Measurements from ENCODE around the gene PPIL1. TPM values are rescaled to one million over a fixed set of nuclear protein-coding genes. Genes with fewer than 3 reads are reported as not detected.

PPIL1 gene
- total and polyA plus RNA-seq, 10 of the 15 experiments (the other 5 are each of a cell fraction or from before 2014, with no cell fraction given) = 39.5 to 95.8 (median 70.5) TPM

DNA sequence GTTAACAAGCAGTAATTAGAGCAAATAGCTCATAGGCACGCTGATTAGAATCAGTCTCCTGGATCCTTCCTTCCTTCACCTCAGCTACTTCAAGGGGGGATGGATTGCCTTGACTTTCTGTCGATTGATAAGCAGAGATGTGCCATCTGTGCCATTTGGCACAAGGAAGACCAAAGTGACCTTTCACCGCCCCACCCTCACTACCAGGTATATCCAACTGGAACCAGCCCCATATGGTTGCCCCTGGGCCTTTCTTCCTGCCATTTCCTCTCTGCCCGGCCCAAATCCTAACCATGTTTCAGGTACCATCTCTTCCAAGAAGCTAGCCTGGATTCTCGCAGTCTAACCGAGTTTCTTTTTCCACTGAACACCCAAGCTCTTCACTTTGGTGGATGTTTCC, 26.6 kb downstream of the PPIL1 start:
- Histone ChIP-seq H3K27ac (ENCODE audit: control insufficient read depth, insufficient read depth) (no peak overlapping the region), H2AFZ (ENCODE audit: control insufficient read depth, low read depth, low read length) (no peak overlapping the region), H3K27me3 (replicated peaks in 1 of 2; ENCODE audit: control insufficient read depth in 2 of 2, insufficient read depth in 2 of 2, low read length in 1 of 2) (no peaks in the 10 kb centered on the region), H3K9me3 (replicated peaks; ENCODE audit: control insufficient read depth, insufficient read depth, low read length) (no peaks in the 10 kb centered on the region; the same call in 2 of the 3 replicates), H3K9ac (ENCODE audit: control insufficient read depth, insufficient read depth, low read length) (no peak overlapping the region), H3K4me1 (ENCODE audit: control insufficient read depth, insufficient read depth, low read length) (no peaks in the 10 kb centered on the region), H3K4me2 (ENCODE audit: control insufficient read depth, insufficient read depth) (no peak overlapping the region), H3K79me2 (ENCODE audit: control insufficient read depth, insufficient read depth, low read length) (no peaks in the 10 kb centered on the region), H3K36me3 (ENCODE audit: control insufficient read depth in 2 of 2, insufficient read depth in 2 of 2, low read length in 1 of 2) (no peaks in the 10 kb centered on the region; a peak in 1 of 4 replicates), H3K4me3 (no peak overlapping the region), H4K20me1 (ENCODE audit: control insufficient read depth, insufficient read depth) (no peaks in the 10 kb centered on the region)
- CTCF ChIA-PET = interaction anchor here (1.4 to 1.6 kb wide), 2 partner anchors 65 to 82 kb away, joined by 5 to 9 read pairs; no protein-coding TSS in a partner anchor
- in situ Hi-C loops (cut with MboI) (no loop called here), intact Hi-C loops (cut with micrococcal nuclease; ENCODE audit: unreplicated experiment) (no loop called here)
- 91% methylated on average over 6 of the region's 6 CpGs for WGBS (ENCODE audit: insufficient coverage, insufficient replicate concordance, low lambda C conversion rate, missing lambda C conversion rate)
- POLR2A ChIA-PET = no interaction called here
- no peak for ATAC-seq
- DNase-seq (ENCODE audit: low read depth, low spot score) = no peak
- TF ChIP-seq ZNF622 (IDR thresholded peaks at IDR 0.05) (no peak), RCOR1 (conservative IDR thresholded peaks at IDR 0.05; ENCODE audit: low read depth, low read length) (no peak), MEF2A (IDR thresholded peaks at IDR 0.05; ENCODE audit: insufficient read depth, low read depth, low read length) (no peak), YBX1 (IDR thresholded peaks at IDR 0.05) (no peak), RUNX3 (IDR thresholded peaks at IDR 0.05; ENCODE audit: low read length) (no peak), BRCA1 (IDR thresholded peaks at IDR 0.05; ENCODE audit: low read depth, low read length) (no peak), NFXL1 (IDR thresholded peaks at IDR 0.05; ENCODE audit: borderline replicate concordance) (no peak), ZZZ3 (IDR thresholded peaks at IDR 0.05; ENCODE audit: control insufficient read depth, insufficient read length, low read depth) (no peak), IKZF1 (conservative IDR thresholded peaks at IDR 0.05) (no peak), SMAD1 (IDR thresholded peaks at IDR 0.05; ENCODE audit: low read depth, partially characterized antibody) (no peak)
- TF ChIP-seq, protein P1, sequence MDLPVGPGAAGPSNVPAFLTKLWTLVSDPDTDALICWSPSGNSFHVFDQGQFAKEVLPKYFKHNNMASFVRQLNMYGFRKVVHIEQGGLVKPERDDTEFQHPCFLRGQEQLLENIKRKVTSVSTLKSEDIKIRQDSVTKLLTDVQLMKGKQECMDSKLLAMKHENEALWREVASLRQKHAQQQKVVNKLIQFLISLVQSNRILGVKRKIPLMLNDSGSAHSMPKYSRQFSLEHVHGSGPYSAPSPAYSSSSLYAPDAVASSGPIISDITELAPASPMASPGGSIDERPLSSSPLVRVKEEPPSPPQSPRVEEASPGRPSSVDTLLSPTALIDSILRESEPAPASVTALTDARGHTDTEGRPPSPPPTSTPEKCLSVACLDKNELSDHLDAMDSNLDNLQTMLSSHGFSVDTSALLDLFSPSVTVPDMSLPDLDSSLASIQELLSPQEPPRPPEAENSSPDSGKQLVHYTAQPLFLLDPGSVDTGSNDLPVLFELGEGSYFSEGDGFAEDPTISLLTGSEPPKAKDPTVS (IDR thresholded peaks at IDR 0.05; ENCODE audit: low read depth, low read length) = no peak
- TF ChIP-seq, protein P2, sequence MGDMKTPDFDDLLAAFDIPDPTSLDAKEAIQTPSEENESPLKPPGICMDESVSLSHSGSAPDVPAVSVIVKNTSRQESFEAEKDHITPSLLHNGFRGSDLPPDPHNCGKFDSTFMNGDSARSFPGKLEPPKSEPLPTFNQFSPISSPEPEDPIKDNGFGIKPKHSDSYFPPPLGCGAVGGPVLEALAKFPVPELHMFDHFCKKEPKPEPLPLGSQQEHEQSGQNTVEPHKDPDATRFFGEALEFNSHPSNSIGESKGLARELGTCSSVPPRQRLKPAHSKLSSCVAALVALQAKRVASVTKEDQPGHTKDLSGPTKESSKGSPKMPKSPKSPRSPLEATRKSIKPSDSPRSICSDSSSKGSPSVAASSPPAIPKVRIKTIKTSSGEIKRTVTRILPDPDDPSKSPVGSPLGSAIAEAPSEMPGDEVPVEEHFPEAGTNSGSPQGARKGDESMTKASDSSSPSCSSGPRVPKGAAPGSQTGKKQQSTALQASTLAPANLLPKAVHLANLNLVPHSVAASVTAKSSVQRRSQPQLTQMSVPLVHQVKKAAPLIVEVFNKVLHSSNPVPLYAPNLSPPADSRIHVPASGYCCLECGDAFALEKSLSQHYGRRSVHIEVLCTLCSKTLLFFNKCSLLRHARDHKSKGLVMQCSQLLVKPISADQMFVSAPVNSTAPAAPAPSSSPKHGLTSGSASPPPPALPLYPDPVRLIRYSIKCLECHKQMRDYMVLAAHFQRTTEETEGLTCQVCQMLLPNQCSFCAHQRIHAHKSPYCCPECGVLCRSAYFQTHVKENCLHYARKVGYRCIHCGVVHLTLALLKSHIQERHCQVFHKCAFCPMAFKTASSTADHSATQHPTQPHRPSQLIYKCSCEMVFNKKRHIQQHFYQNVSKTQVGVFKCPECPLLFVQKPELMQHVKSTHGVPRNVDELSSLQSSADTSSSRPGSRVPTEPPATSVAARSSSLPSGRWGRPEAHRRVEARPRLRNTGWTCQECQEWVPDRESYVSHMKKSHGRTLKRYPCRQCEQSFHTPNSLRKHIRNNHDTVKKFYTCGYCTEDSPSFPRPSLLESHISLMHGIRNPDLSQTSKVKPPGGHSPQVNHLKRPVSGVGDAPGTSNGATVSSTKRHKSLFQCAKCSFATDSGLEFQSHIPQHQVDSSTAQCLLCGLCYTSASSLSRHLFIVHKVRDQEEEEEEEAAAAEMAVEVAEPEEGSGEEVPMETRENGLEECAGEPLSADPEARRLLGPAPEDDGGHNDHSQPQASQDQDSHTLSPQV (IDR thresholded peaks at IDR 0.05) = no peak
- no peak for FAIRE-seq
- RAD21 ChIA-PET (ENCODE audit: unreplicated experiment) = interaction anchor here (6.2 kb wide), 1 partner anchor 83 kb away, joined by 49 read pairs; no protein-coding TSS in a partner anchor
- no TSS peak for BruUV-seq (replicated peaks)
- SMC1A ChIA-PET (ENCODE audit: uncharacterized antibody, unreplicated experiment) = interaction anchor here (0.7 to 7.2 kb wide), 2 partner anchors 36 to 81 kb away, joined by 3 to 106 read pairs; no protein-coding TSS in a partner anchor

Measured in GM12878 (cell line).